RWPE1 (cell line): Measurements from ENCODE around the gene ZNF451.
"Not testable (repeated sequence)": the region's sequence is repeated elsewhere in the genome, so short reads cannot be mapped to it uniquely, and the experiment has no call there.

ENCODE experiments used
- CTCF ChIA-PET: fragments of 350-600 bp; sonication (Branson Sonifier 250); formaldehyde crosslinking; extraction: SDS; loops from one replicate; lab custom pipeline; 2021; lab: Yijun Ruan, JAX
- POLR2A ChIA-PET: fragments of 400-600 bp; formaldehyde crosslinking; extraction: SDS; loops from one replicate; lab custom pipeline; 2020; ENCODE audit warnings: antibody characterized with exemption; ENCODE audit not compliant: low non-redundant PET; lab: Yijun Ruan, JAX
- DNase-seq: peaks from one replicate; pipeline ENCODE4 v3.0.0; 2012; ENCODE audit warnings: low spot score
- H3K27ac ChIP-seq: fragments of 450-650 bp; 2 replicates; pipeline ENCODE4 v1.5.1; 2017
- TF ChIP-seq, protein P1 (sequence below): fragments of 450-650 bp; conservative IDR thresholded peaks from 2 replicates; pipeline ENCODE4 v1.5.1; 2017; ENCODE audit warnings: low read depth, mild to moderate bottlenecking

The ZNF451 gene

DNA sequence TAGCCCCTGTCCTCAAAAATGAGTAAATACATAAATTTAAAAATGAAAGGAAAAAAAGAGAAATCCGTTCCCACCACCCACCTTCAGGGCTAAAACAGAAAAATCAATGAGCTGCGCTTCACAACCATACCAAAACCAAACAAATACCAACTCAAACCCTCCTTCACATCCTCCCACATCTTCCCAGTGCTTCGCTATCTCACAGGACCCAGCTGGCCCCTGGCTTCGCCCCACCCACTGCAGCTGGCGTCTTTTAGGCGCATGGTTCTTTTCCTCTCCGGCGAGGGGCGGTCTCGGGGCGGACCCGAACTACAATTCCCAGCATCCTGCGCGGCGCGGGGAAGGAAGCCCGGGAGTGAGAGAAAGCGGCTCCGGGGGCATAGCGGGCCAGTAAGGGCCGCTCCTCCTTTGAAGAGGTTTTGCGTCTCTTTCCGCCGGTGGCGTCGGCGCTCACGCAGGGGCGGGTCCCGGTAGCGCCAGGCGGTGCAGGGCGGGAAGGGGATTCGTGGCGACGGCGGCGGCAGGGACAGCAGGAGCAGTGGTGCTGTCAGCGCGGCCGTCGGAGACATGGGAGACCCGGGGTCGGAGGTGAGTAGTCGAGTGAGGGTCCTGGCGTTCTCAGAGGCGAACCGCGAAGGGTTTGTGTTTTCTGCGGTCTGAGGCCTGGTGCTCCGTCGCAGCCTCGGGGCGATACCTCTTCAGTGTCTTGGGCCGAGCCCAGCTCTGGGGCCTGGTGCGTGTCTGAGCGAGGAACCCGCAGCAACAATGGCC lies at the start of gene ZNF451:
TSS of gene ZNF451 (plus strand) at position 502 of the 771 bp plus-strand sequence. CDS start at position 568, 66 bp downstream.
- TF ChIP-seq, protein P1, sequence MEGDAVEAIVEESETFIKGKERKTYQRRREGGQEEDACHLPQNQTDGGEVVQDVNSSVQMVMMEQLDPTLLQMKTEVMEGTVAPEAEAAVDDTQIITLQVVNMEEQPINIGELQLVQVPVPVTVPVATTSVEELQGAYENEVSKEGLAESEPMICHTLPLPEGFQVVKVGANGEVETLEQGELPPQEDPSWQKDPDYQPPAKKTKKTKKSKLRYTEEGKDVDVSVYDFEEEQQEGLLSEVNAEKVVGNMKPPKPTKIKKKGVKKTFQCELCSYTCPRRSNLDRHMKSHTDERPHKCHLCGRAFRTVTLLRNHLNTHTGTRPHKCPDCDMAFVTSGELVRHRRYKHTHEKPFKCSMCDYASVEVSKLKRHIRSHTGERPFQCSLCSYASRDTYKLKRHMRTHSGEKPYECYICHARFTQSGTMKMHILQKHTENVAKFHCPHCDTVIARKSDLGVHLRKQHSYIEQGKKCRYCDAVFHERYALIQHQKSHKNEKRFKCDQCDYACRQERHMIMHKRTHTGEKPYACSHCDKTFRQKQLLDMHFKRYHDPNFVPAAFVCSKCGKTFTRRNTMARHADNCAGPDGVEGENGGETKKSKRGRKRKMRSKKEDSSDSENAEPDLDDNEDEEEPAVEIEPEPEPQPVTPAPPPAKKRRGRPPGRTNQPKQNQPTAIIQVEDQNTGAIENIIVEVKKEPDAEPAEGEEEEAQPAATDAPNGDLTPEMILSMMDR, result no peak
- DNase-seq, result peak; percentile 94
- ChIA-PET CTCF (no interaction called here), POLR2A (no interaction called here)
- H3K27ac ChIP-seq, result peak within 1 kb of the TSS; percentile 83

DNA sequence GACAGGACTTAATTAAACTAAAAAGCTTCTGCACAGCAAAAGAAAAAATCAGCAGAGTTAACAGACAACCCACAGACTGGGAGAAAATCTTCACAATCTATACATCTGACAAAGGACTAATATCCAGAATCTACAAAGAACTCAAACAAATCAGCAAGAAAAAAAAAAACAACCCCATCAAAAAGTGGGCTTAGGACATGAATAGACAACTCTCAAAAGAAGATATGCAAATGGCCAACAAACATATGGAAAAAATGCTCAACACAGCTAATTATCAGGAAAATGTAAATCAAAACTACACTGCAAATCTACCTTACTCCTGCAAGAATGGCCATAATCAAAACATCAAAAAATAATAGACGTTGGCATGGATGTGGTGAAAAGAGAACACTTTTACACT lies 45.9 kb upstream of the ZNF451 start:
- POLR2A ChIA-PET, result not testable (repeated sequence)

GRCh38 chr6:57044568-57044967 lies 45.4 kb upstream of the ZNF451 start:
- H3K27ac ChIP-seq, result no peak overlapping the region
- ChIA-PET POLR2A (no interaction called here), CTCF (no interaction called here)
- TF ChIP-seq, protein P1, result no peak
- no peak for DNase-seq

More for the DNA sequence above, 45.9 kb upstream of the ZNF451 start:
- CTCF ChIA-PET, DNase-seq, H3K27ac ChIP-seq: not testable (repeated sequence)

DNA sequence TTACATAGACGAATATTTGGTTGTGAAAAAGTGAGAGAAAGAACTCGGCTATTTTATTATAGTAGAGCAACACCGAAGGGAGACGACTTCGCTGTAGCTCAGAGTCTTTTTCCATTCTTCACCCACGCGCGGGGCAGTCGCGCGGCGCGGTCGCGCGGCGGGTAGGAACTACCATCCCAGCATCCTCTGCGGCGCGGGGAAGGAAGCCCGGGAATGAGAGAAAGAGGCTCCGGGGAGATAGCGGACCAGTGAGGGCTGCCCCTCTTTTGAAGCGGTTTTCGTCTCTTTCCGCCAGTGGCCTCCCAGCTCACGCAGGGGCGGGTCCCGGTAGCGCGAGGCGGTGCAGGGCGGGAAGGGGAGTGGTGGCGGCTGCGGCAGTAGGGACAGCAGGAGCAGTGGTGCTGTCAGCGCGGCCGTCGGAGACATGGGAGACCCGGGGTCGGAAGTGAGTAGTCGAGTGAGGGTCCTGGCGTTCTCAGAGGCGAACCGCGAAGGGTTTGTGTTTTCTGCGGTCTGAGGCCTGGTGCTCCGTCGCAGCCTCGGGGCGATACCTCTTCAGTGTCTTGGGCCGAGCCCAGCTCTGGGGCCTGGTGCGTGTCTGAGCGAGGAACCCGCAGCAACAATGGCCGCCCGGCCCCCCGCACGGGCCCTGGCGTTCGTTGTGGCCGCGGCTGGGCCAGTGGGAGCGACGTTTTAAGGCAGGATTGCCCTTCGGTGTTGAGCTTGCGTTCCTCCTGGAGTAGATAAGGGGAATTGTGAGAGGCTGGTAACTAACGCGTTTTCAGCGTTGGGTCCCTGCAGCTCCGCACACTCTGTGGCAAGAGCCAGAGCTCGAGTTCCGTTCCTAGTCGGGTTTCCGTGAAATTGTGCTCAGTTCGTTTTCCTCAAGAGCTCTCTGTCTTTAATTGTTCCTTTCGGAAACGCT lies 43.4 kb upstream of the ZNF451 start, which contains the start of gene KIAA1586:
TSS of gene KIAA1586 (plus strand) at position 362 of the 925 bp plus-strand sequence. CDS start at position 425, 63 bp downstream.
- peak; percentile 77 for DNase-seq
- POLR2A ChIA-PET, result not testable (repeated sequence)
- H3K27ac ChIP-seq, result peak within 1 kb of the TSS; percentile 83
- CTCF ChIA-PET, result interaction anchor here (1.5 kb wide), 1 partner anchor 92 kb away, joined by 4 read pairs; the partner anchor contains the start of gene BEND6

DNA sequence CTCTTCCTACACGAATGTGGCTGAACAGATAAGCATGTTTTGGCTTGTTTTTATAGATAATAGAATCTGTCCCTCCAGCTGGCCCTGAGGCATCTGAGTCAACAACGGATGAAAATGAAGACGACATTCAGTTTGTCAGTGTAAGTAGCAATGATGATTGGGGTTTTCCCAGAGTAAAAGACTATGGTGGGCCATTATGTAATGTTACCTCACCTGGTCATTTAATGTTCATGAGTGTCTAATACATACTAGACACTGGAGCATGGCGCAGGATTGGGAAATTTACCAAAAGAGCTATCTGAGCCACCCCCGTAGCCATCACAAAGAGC lies 42.8 kb upstream of the ZNF451 start:
- DNase-seq, POLR2A ChIA-PET, CTCF ChIA-PET, H3K27ac ChIP-seq: not testable (repeated sequence)

GRCh38 chr6:57047859-57048258 lies 42.1 kb upstream of the ZNF451 start:
- POLR2A ChIA-PET, CTCF ChIA-PET, H3K27ac ChIP-seq, DNase-seq: not testable (repeated sequence)

- CTCF ChIA-PET, result no interaction called here
- DNase-seq, result no peak
- H3K27ac ChIP-seq, result no peak overlapping the region
- POLR2A ChIA-PET, result no interaction called here
- TF ChIP-seq, protein P1, result no peak
Observed at GRCh38 chr6:57048577-57048976, 41.4 kb upstream of the ZNF451 start.

- H3K27ac ChIP-seq, result no peak overlapping the region
- DNase-seq, result no peak
- TF ChIP-seq, protein P1, result no peak
- ChIA-PET CTCF (no interaction called here), POLR2A (no interaction called here)
Observed at GRCh38 chr6:57063847-57064246, 26.1 kb upstream of the ZNF451 start.
